Ishikawa (cell line): ENCODE data around the gene THOP1.

Source experiments
- CEBPB ChIP-seq: IDR thresholded peaks from 2 replicates; pipeline ENCODE4 v1.6.1; 2012
- CREB1 ChIP-seq: IDR thresholded peaks from 2 replicates; pipeline ENCODE4 v1.6.1; 2012; ENCODE audit warnings: low read depth
- EGR1 ChIP-seq: IDR thresholded peaks from 2 replicates; pipeline ENCODE4 v1.6.1; 2012
- EP300 ChIP-seq: IDR thresholded peaks from 2 replicates; pipeline ENCODE4 v1.6.1; 2012; ENCODE audit warnings: borderline replicate concordance
- FOXM1 ChIP-seq: IDR thresholded peaks from 2 replicates; pipeline ENCODE4 v1.6.1; 2012; ENCODE audit warnings: low read depth, borderline replicate concordance
- NFIC ChIP-seq: IDR thresholded peaks from 2 replicates; pipeline ENCODE4 v1.6.1; 2012
- RAD21 ChIP-seq: IDR thresholded peaks from 2 replicates; pipeline ENCODE4 v1.6.1; 2012; ENCODE audit warnings: low read depth
- REST ChIP-seq: IDR thresholded peaks from 2 replicates; pipeline ENCODE4 v1.6.1; 2012; ENCODE audit warnings: low read depth, mild to moderate bottlenecking
- TAF1 ChIP-seq: IDR thresholded peaks from 2 replicates; pipeline ENCODE4 v1.6.1; 2012; ENCODE audit warnings: low read depth, mild to moderate bottlenecking
- TCF12 ChIP-seq: IDR thresholded peaks from 2 replicates; pipeline ENCODE4 v1.6.1; 2012; ENCODE audit warnings: low read depth
- TEAD4 ChIP-seq: IDR thresholded peaks from 2 replicates; pipeline ENCODE4 v1.6.1; 2012
- YY1 ChIP-seq: IDR thresholded peaks from 2 replicates; pipeline ENCODE4 v1.6.1; 2012; ENCODE audit warnings: low read depth
- ZBTB7A ChIP-seq: IDR thresholded peaks from 2 replicates; pipeline ENCODE4 v1.6.1; 2012; ENCODE audit warnings: low read depth
- TF ChIP-seq, protein P1 (sequence below): IDR thresholded peaks from 2 replicates; pipeline ENCODE4 v1.6.1; 2012
- TF ChIP-seq, protein P2 (sequence below): IDR thresholded peaks from 2 replicates; pipeline ENCODE4 v1.6.1; 2012

The THOP1 gene

DNA sequence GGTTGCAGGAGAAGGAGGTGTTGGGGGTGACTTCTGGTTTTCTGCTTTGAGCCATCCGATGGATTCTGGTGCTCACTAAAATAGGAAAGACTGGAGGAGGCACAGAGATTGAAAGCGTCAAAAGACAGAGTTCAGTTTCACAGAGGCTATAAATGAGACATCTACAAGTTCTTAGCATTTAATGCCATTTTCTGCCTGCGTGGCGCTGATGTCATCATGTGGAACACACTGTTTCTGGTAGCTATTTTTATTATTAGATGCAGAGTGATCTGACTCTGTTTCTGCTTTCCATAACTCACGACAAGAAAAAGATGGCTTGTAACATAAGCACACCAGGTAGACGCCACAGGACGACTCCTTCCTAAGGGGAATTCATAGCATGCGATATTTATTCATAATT lies 42.2 kb upstream of the THOP1 start:
- TF ChIP-seq REST (no peak), CREB1 (no peak), EP300 (no peak), NFIC (no peak), ZBTB7A (no peak), TCF12 (no peak)

DNA sequence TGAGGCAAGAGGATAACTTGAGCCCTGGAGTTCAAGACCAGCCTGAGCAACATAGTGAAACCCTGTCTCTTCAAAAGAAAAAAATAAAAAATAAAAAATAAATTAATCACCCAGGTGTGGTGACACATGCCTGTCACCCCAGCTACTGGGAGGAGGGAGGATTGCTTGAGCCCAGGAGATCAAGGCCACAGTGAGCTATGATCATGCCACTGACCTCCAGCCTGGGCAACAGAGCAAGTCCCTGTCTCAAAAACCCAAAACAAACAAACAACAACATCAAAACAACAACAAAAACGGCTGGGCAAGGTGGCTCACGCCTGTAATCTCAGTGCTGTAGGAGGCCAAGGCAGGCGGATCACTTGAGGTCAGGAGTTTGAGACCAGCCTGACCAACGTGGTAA lies 41.2 kb upstream of the THOP1 start:
- no peak for TF ChIP-seq CREB1
- no peak for TF ChIP-seq TEAD4
- no peak for TF ChIP-seq YY1

DNA sequence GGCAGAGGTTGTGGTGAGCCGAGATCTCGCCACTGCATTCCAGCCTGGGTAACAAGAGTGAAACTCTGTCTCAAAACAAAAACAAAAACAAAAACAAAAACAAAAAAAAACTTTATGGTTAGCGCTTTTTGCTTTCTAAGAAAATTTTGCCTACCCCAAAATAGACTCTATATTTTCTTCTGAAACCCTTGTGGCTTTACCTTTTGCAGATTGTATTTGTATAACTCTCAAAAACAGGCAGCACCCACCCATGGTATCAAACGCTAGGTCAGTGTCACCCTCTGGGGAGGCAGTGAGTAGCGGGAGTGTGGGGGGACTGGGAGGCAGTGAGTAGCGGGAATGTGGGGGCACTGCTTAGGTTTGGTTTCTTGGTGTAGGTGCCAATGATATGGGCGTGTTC lies 38.0 kb upstream of the THOP1 start:
- TF ChIP-seq NFIC = no peak

- no peak for TF ChIP-seq EGR1
- TF ChIP-seq CREB1 = no peak
- TF ChIP-seq, protein P1, sequence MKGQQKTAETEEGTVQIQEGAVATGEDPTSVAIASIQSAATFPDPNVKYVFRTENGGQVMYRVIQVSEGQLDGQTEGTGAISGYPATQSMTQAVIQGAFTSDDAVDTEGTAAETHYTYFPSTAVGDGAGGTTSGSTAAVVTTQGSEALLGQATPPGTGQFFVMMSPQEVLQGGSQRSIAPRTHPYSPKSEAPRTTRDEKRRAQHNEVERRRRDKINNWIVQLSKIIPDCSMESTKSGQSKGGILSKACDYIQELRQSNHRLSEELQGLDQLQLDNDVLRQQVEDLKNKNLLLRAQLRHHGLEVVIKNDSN = no peak
- TF ChIP-seq EP300 = no peak
- no peak for TF ChIP-seq TCF12
- TF ChIP-seq FOXM1 = no peak
- no peak for TF ChIP-seq ZBTB7A
- TF ChIP-seq NFIC = no peak
- TF ChIP-seq RAD21 = no peak
- TF ChIP-seq CEBPB = no peak
- TF ChIP-seq REST = no peak
- no peak for TF ChIP-seq TAF1
- TF ChIP-seq, protein P2, sequence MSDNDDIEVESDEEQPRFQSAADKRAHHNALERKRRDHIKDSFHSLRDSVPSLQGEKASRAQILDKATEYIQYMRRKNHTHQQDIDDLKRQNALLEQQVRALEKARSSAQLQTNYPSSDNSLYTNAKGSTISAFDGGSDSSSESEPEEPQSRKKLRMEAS = no peak
- no peak for TF ChIP-seq YY1
- no peak for TF ChIP-seq TEAD4
Observed at GRCh38 chr19:2750808-2751437, 34.4 kb upstream of the THOP1 start.

- TF ChIP-seq NFIC (no peak), EP300 (no peak), YY1 (no peak), FOXM1 (no peak), REST (no peak), TEAD4 (no peak), TAF1 (no peak), TCF12 (no peak), CREB1 (no peak), CEBPB (no peak), RAD21 (no peak), EGR1 (no peak), ZBTB7A (no peak)
- TF ChIP-seq, protein P2 = no peak
- TF ChIP-seq, protein P1 = no peak
Observed at GRCh38 chr19:2751438-2751830, 33.9 kb upstream of the THOP1 start.
